SK-N-SH (cell line): ENCODE data around the gene FUT7.

Experiments
- CHD2 ChIP-seq: fragments of 150-350 bp; IDR thresholded peaks from 2 replicates; pipeline ENCODE4 v1.6.1; 2018; ENCODE audit warnings: low read length; ENCODE audit not compliant: partially characterized antibody
- JUND ChIP-seq: IDR thresholded peaks from 2 replicates; pipeline ENCODE4 v1.4.0; 2012
- RAD21 ChIP-seq: IDR thresholded peaks from 2 replicates; pipeline ENCODE4 v1.6.1; 2012; ENCODE audit warnings: mild to moderate bottlenecking, low read length
- RFX5 ChIP-seq: IDR thresholded peaks from 2 replicates; pipeline ENCODE4 v1.6.1; 2012; ENCODE audit warnings: mild to moderate bottlenecking, improper control_type of control experiment, low read length
- SMC3 ChIP-seq: IDR thresholded peaks from 2 replicates; pipeline ENCODE4 v1.6.1; 2012; ENCODE audit warnings: low read depth, low read length, improper control_type of control experiment
- TAF1 ChIP-seq: IDR thresholded peaks from 2 replicates; pipeline ENCODE4 v1.6.1; 2012; ENCODE audit warnings: low read depth, mild to moderate bottlenecking, low read length, moderate library complexity, borderline replicate concordance
- TF ChIP-seq, protein P1 (sequence below): fragments of 200-600 bp; sonication (generic); IDR thresholded peaks from 2 replicates; pipeline ENCODE4 v1.6.1; 2017; ENCODE audit warnings: antibody characterized with exemption, mild to moderate bottlenecking, moderate library complexity
- TF ChIP-seq, protein P2 (sequence below): IDR thresholded peaks from 2 replicates; pipeline ENCODE4 v1.6.1; 2012; ENCODE audit warnings: mild to moderate bottlenecking, low read depth, low read length, moderate library complexity
- TF ChIP-seq, protein P3 (sequence below): IDR thresholded peaks from 2 replicates; pipeline ENCODE4 v1.4.0; 2012; ENCODE audit warnings: low read depth
- TF ChIP-seq, protein P4 (sequence below): IDR thresholded peaks from 2 replicates; pipeline ENCODE4; 2012
- TF ChIP-seq, protein P5 (sequence below): IDR thresholded peaks from 2 replicates; pipeline ENCODE4 v1.4.0; 2012; ENCODE audit warnings: low read depth, borderline replicate concordance

DNA sequence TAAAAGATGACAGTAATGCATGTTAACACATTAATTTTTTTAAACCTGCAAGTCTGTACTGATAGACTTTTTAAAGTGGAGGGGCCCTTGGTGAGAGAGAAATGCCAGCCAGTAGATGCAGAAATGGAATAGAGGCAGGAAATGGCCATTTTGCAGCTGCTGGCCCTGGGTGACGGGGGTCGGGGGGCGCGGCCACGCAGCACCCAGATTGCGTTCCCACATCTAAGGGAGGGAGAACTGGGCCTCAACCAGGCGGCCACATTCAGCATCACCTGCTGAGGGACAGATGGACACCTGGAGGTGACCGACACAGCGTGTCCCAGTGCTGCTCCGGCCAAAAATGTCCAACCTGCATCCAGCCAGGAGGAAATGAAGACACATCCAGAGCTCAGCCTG lies 29.2 kb downstream of the FUT7 start:
- TF ChIP-seq, protein P1, sequence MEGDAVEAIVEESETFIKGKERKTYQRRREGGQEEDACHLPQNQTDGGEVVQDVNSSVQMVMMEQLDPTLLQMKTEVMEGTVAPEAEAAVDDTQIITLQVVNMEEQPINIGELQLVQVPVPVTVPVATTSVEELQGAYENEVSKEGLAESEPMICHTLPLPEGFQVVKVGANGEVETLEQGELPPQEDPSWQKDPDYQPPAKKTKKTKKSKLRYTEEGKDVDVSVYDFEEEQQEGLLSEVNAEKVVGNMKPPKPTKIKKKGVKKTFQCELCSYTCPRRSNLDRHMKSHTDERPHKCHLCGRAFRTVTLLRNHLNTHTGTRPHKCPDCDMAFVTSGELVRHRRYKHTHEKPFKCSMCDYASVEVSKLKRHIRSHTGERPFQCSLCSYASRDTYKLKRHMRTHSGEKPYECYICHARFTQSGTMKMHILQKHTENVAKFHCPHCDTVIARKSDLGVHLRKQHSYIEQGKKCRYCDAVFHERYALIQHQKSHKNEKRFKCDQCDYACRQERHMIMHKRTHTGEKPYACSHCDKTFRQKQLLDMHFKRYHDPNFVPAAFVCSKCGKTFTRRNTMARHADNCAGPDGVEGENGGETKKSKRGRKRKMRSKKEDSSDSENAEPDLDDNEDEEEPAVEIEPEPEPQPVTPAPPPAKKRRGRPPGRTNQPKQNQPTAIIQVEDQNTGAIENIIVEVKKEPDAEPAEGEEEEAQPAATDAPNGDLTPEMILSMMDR = no peak
- no peak for TF ChIP-seq JUND
- TF ChIP-seq SMC3 = no peak
- no peak for TF ChIP-seq CHD2
- TF ChIP-seq RFX5 = no peak
- TF ChIP-seq, protein P2, sequence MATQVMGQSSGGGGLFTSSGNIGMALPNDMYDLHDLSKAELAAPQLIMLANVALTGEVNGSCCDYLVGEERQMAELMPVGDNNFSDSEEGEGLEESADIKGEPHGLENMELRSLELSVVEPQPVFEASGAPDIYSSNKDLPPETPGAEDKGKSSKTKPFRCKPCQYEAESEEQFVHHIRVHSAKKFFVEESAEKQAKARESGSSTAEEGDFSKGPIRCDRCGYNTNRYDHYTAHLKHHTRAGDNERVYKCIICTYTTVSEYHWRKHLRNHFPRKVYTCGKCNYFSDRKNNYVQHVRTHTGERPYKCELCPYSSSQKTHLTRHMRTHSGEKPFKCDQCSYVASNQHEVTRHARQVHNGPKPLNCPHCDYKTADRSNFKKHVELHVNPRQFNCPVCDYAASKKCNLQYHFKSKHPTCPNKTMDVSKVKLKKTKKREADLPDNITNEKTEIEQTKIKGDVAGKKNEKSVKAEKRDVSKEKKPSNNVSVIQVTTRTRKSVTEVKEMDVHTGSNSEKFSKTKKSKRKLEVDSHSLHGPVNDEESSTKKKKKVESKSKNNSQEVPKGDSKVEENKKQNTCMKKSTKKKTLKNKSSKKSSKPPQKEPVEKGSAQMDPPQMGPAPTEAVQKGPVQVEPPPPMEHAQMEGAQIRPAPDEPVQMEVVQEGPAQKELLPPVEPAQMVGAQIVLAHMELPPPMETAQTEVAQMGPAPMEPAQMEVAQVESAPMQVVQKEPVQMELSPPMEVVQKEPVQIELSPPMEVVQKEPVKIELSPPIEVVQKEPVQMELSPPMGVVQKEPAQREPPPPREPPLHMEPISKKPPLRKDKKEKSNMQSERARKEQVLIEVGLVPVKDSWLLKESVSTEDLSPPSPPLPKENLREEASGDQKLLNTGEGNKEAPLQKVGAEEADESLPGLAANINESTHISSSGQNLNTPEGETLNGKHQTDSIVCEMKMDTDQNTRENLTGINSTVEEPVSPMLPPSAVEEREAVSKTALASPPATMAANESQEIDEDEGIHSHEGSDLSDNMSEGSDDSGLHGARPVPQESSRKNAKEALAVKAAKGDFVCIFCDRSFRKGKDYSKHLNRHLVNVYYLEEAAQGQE = no peak
- TF ChIP-seq, protein P3, sequence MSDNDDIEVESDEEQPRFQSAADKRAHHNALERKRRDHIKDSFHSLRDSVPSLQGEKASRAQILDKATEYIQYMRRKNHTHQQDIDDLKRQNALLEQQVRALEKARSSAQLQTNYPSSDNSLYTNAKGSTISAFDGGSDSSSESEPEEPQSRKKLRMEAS = no peak
- TF ChIP-seq RAD21 = no peak
- TF ChIP-seq, protein P4, sequence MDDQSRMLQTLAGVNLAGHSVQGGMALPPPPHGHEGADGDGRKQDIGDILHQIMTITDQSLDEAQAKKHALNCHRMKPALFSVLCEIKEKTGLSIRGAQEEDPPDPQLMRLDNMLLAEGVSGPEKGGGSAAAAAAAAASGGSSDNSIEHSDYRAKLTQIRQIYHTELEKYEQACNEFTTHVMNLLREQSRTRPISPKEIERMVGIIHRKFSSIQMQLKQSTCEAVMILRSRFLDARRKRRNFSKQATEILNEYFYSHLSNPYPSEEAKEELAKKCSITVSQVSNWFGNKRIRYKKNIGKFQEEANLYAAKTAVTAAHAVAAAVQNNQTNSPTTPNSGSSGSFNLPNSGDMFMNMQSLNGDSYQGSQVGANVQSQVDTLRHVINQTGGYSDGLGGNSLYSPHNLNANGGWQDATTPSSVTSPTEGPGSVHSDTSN = no peak
- no peak for TF ChIP-seq TAF1
- TF ChIP-seq, protein P5, sequence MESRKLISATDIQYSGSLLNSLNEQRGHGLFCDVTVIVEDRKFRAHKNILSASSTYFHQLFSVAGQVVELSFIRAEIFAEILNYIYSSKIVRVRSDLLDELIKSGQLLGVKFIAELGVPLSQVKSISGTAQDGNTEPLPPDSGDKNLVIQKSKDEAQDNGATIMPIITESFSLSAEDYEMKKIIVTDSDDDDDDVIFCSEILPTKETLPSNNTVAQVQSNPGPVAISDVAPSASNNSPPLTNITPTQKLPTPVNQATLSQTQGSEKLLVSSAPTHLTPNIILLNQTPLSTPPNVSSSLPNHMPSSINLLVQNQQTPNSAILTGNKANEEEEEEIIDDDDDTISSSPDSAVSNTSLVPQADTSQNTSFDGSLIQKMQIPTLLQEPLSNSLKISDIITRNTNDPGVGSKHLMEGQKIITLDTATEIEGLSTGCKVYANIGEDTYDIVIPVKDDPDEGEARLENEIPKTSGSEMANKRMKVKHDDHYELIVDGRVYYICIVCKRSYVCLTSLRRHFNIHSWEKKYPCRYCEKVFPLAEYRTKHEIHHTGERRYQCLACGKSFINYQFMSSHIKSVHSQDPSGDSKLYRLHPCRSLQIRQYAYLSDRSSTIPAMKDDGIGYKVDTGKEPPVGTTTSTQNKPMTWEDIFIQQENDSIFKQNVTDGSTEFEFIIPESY = no peak
